Naive B cell (primary cell): ENCODE measurements around the gene ZIC2. TPM values are rescaled to one million over a fixed set of nuclear protein-coding genes. Genes with fewer than 3 reads are reported as not detected.

ENCODE experiments used
- ATAC-seq, 2 donors: fragments of 150-1000 bp; cut with Tn5 transposase; 2 replicates each; pipeline ENCODE4 v1.10.0; 2021; ENCODE audit warnings: low read depth in 2 of 2, mild to moderate bottlenecking in 2 of 2, moderate library complexity in 2 of 2
- DNase-seq: peaks from one replicate; pipeline ENCODE4 v3.0.0; 2022
- H3K27ac Mint-ChIP-seq, 6 donors: one replicate each; pipeline ENCODE4 v1.8.0; 2020 to 2022; ENCODE audit warnings: mild to moderate bottlenecking in 6 of 6, mixed read lengths in 6 of 6, moderate library complexity in 5 of 6, inconsistent platforms in 2 of 6
- H3K27me3 Mint-ChIP-seq, 3 donors: one replicate each; pipeline ENCODE4 v1.8.0; 2021 to 2022; ENCODE audit warnings: mixed read lengths in 3 of 3, mild to moderate bottlenecking in 1 of 3
- H3K36me3 Mint-ChIP-seq, 2 donors: one replicate each; pipeline ENCODE4 v1.8.0; 2020 to 2022; ENCODE audit warnings: mixed read lengths in 2 of 2, inconsistent platforms in 1 of 2, mild to moderate bottlenecking in 1 of 2
- H3K4me1 Mint-ChIP-seq, 3 donors: one replicate each; pipeline ENCODE4 v1.8.0; 2020 to 2022; ENCODE audit warnings: mixed read lengths in 3 of 3, inconsistent platforms in 1 of 3, mild to moderate bottlenecking in 1 of 3, moderate library complexity in 1 of 3
- H3K4me3 Mint-ChIP-seq, 8 donors: one replicate each; pipeline ENCODE4 v1.8.0; 2020 to 2022; ENCODE audit warnings: mild to moderate bottlenecking in 8 of 8, mixed read lengths in 8 of 8, moderate library complexity in 8 of 8, inconsistent platforms in 2 of 8
- H3K9me3 Mint-ChIP-seq, 7 donors: one replicate each; pipeline ENCODE4 v1.8.0; 2020 to 2022; ENCODE audit warnings: mixed read lengths in 7 of 7, mild to moderate bottlenecking in 5 of 7, inconsistent platforms in 2 of 7, moderate library complexity in 1 of 7
- polyA plus RNA-seq, 6 donors: library from polyadenylated mRNA; unstranded; fragments of 300-500 nt; fragmentation: Illumina TruSeq; gene quantifications; one replicate each; pipeline ENCODE4 v1.2.3, GENCODE V29; 2021; ENCODE audit warnings: low read depth in 6 of 6

ZIC2 gene
- polyA plus RNA-seq, 6 donors from 2014 or later, result not detected

DNA sequence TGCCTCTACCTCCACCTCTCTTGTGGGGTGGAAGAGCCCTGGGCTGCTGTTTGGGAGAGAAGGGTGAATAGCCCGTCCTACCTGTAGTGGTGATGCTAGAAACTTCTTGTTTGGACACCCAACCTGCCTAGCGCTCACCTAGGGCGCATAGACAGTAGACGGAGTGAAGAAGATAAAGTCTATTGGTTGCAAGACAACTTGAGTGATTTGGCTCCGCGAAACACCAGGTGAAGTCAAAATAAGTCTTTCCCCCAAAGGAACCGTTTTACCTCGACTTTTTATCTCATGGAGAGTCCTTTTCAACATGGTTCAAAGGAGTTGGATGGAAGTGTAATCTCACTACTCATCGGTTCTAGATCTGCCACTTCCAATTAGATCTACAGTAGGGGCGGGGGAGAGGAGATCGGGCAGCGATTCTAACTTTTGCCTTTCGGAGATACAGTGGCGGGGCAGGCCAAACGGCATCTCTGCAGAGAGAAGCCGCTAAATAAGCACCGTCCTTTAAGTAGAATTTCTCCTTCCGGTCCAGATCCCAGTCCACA lies 9.3 kb upstream of the ZIC2 start:
- DNase-seq (no peak), ATAC-seq (no peak)
- peaks cover 26 to 28% of the 10 kb centered on the region in 2 donors for H3K36me3 Mint-ChIP-seq
- H3K4me3 Mint-ChIP-seq, result peak overlapping the region; percentile 44 to 82 (median 63)
- H3K27me3 Mint-ChIP-seq, result peaks cover 62 to 79% (median 76%) of the 10 kb centered on the region in 3 donors
- peaks cover 18 to 21% (median 19%) of the 10 kb centered on the region in 3 donors for H3K4me1 Mint-ChIP-seq
- peak overlapping the region in 5 of 6 donors; percentile 65 to 95 (median 91) for H3K27ac Mint-ChIP-seq
- peaks cover 9 to 57% (median 46%) of the 10 kb centered on the region in 7 donors for H3K9me3 Mint-ChIP-seq

GRCh38 chr13:99973163-99973807 lies 8.3 kb upstream of the ZIC2 start:
- ATAC-seq (no peak), DNase-seq (no peak)
- peaks cover 64 to 81% (median 78%) of the 10 kb centered on the region in 3 donors for H3K27me3 Mint-ChIP-seq
- H3K27ac Mint-ChIP-seq, result peak overlapping the region in 5 of 6 donors; percentile 11 to 94 (median 87)
- H3K9me3 Mint-ChIP-seq, result peaks cover 4 to 59% (median 46%) of the 10 kb centered on the region in 7 donors
- peaks cover 20 to 21% of the 10 kb centered on the region in 2 donors for H3K36me3 Mint-ChIP-seq
- H3K4me1 Mint-ChIP-seq, result peaks cover 12 to 19% (median 14%) of the 10 kb centered on the region in 3 donors
- H3K4me3 Mint-ChIP-seq, result peak overlapping the region in 2 of 8 donors; percentile 22 to 82

- Mint-ChIP-seq H3K9me3 (peaks cover 4 to 62% (median 46%) of the 10 kb centered on the region in 7 donors), H3K27me3 (peaks cover 69 to 86% (median 81%) of the 10 kb centered on the region in 3 donors), H3K27ac (peak overlapping the region in 4 of 6 donors; percentile 11 to 94 (median 31)), H3K36me3 (peaks cover 20 to 21% of the 10 kb centered on the region in 2 donors), H3K4me1 (peaks cover 14 to 22% (median 17%) of the 10 kb centered on the region in 3 donors), H3K4me3 (peak overlapping the region in 2 of 8 donors; percentile 12 to 82)
- ATAC-seq (no peak), DNase-seq (no peak)
Observed at GRCh38 chr13:99973808-99974185, 7.8 kb upstream of the ZIC2 start.

DNA sequence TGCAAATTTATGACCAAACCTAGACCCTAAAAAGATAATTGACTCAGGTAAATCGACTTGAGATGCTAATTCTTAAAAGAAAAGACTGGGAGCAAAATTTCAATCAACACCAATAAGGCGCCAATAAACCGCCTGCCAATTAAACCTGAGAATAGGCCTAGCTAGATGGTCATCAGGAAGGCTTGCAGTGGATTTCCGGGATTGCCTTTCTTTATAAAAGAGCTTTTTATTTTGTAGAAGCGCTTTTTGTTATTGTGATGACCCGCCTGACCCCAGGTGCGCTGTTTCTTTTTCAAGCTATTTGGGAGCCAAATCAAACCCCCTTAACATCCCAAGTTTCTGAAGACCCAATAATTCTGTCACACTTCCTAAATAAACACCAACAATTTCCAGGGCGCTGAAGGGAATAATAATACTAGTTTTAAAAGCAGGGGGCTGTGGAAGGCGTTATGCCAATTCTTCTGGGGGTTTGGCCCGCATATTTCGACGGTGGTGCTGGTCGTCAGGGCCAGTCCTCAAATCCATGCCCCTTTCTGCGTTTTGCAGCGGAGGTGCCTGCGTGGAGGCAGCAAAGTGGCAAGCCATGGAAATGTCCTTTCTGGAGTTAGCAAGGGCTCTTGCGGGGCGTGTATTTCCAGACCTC lies 7.2 kb upstream of the ZIC2 start:
- H3K4me3 Mint-ChIP-seq, result peak overlapping the region in 5 of 8 donors; percentile 24 to 82 (median 37)
- H3K9me3 Mint-ChIP-seq, result peaks cover 0 to 61% (median 41%) of the 10 kb centered on the region in 7 donors
- H3K4me1 Mint-ChIP-seq, result peaks cover 9 to 18% (median 16%) of the 10 kb centered on the region in 3 donors

DNA sequence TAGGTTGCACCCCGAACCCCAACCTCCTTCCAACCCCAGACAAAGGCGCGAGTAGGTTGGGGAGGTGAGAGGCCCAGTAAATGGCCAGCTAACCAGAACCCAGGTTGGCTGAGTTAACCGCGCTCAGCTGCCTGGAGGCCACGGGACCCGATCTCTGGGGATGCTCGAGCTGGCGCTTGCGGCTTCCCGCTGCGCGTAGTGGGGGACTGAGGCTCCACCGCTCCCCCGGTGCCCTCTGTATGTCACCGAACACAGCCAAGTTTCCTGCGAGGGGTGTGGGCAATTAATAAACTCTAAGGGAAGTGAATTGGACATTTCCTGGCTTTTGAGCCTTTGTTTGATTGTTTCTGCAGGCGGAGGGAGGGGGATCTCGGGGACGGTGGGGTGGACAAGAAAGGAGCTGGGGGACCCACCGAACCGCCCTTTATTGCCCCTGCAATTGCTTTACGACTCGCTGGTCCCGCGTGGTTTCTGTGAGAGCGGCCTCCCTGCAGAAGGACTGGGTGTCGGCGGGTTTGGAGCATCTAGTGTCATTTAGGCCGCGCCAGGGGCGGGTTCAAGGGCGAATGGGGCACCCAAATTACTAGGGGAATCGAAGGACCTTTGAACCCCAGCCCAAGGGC lies 6.5 kb upstream of the ZIC2 start:
- peaks cover 61 to 78% (median 71%) of the 10 kb centered on the region in 3 donors for H3K27me3 Mint-ChIP-seq
- no peak for ATAC-seq
- H3K4me1 Mint-ChIP-seq, result peaks cover 5 to 13% (median 12%) of the 10 kb centered on the region in 3 donors
- H3K4me3 Mint-ChIP-seq, result peak overlapping the region in 2 of 8 donors; percentile 29 to 37
- peaks cover 0 to 61% (median 39%) of the 10 kb centered on the region in 7 donors for H3K9me3 Mint-ChIP-seq
- no peak for DNase-seq
- H3K27ac Mint-ChIP-seq, result peak overlapping the region in 4 of 6 donors; percentile 58 to 94 (median 78)
- peaks cover 8 to 20% of the 10 kb centered on the region in 2 donors for H3K36me3 Mint-ChIP-seq

More for the DNA sequence above, 7.2 kb upstream of the ZIC2 start:
- DNase-seq (no peak), ATAC-seq (no peak)
- H3K27me3 Mint-ChIP-seq, result peaks cover 65 to 83% (median 78%) of the 10 kb centered on the region in 3 donors
- peaks cover 15 to 20% of the 10 kb centered on the region in 2 donors for H3K36me3 Mint-ChIP-seq
- peak overlapping the region in 3 of 6 donors; percentile 69 to 94 (median 86) for H3K27ac Mint-ChIP-seq

DNA sequence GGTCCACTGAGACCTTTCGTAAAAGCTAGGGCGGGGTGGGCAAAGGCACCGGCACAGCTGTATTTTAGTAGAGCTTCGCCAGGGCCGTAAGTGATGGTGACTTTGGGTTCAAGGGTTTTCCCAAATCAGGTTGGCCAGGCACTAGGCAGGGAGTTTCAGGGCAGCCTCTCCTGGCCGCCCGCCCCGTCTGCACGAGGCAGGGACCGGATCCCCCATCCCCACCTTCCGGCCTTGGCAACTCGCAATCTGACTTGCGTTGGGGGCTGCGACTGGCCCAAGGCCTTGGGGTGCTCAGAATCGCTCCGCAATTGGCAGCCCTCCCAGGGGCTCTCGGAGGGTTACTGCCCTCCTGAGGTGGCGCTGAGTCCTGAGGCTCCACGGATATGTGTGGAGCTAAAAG lies 6.0 kb upstream of the ZIC2 start:
- Mint-ChIP-seq H3K4me3 (peak overlapping the region in 2 of 8 donors; percentile 19 to 73), H3K36me3 (peaks cover 7 to 20% of the 10 kb centered on the region in 2 donors), H3K4me1 (peaks cover 4 to 11% (median 10%) of the 10 kb centered on the region in 3 donors), H3K27ac (peak overlapping the region in 2 of 6 donors; percentile 29 to 78), H3K9me3 (peaks cover 0 to 61% (median 38%) of the 10 kb centered on the region in 7 donors), H3K27me3 (peaks cover 59 to 75% (median 69%) of the 10 kb centered on the region in 3 donors)
- ATAC-seq (no peak), DNase-seq (no peak)

DNA sequence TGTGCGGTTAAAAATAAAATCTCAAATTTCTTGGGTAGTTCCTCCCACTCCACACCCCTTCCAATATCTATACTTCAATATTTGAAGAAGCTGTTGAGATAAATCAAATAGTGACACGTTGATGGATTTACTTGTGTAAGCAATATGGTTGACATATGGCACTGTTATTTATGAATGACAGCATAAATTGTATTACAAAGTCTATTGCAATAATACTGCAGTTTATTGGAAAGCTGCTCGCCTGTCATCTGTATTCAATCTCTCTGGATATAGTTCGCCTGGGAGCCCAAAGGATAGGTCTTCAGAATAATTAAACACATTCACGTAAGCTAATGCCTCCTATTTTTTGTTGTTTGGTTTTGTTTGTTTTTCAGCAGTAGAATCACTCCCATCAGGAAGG lies 5.0 kb upstream of the ZIC2 start:
- H3K9me3 Mint-ChIP-seq, result peaks cover 0 to 61% (median 38%) of the 10 kb centered on the region in 7 donors
- ATAC-seq (no peak), DNase-seq (no peak)
- peak overlapping the region in 2 of 6 donors; percentile 13 to 65 for H3K27ac Mint-ChIP-seq
- H3K36me3 Mint-ChIP-seq, result peaks cover 7 to 20% of the 10 kb centered on the region in 2 donors
- peak overlapping the region in 1 of 8 donors; percentile 73 for H3K4me3 Mint-ChIP-seq
- H3K4me1 Mint-ChIP-seq, result peaks cover 4 to 11% (median 10%) of the 10 kb centered on the region in 3 donors
- H3K27me3 Mint-ChIP-seq, result peaks cover 59 to 75% (median 69%) of the 10 kb centered on the region in 3 donors

GRCh38 chr13:99977334-99977911 lies 4.2 kb upstream of the ZIC2 start:
- peaks cover 0 to 57% (median 34%) of the 10 kb centered on the region in 7 donors for H3K9me3 Mint-ChIP-seq
- peaks cover 54 to 68% (median 63%) of the 10 kb centered on the region in 3 donors for H3K27me3 Mint-ChIP-seq
- peaks cover 4 to 9% (median 6%) of the 10 kb centered on the region in 3 donors for H3K4me1 Mint-ChIP-seq
- H3K36me3 Mint-ChIP-seq, result peaks cover under 1 to 20% of the 10 kb centered on the region in 2 donors
- no peak for DNase-seq
- H3K4me3 Mint-ChIP-seq, result peak overlapping the region in 1 of 8 donors; percentile 73
- no peak for ATAC-seq
- peak overlapping the region in 3 of 6 donors; percentile 24 to 73 (median 33) for H3K27ac Mint-ChIP-seq

DNA sequence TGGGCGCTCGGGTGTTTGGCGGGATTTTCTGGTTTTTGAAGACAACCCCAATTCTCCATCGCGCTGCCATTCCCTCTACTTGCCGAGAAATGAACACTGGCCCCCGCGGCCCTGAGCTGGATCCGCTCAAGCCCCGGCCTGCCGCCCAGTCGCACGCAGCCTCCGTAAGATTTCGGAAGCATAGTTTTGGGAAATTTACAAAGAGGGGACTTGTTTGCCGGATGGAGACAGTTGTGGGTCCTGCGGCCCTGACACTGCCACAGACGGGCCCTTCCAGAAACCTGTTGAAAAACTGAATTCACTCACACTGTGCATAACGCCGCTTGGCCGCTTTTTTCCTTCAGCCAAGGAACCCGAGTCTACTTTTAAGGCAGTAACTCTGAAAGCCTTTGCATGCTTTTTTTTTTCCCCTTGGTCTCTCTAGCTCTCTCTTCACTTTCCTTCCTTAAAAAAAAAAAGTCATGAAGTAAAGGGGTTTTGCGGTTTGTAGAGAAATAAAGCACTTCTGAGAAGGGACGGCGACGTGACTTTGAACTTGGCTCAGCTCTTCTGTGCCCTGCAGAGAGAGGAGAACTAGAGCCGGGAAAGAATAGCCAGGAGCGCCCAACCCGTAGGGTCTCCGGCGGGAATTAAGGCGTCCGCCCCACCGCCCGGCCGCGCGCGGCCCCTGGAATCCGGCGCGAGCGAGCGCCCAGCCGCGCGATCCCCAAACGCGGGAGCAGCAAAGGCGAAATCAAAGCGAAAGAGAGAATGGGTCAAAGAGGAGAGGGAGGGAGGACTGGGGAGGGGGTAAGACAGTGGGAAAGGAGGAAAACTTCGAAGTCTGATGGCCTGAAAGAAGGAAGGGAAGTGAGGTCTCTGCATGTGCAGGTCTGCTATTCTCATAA lies 3.4 kb upstream of the ZIC2 start:
- Mint-ChIP-seq H3K9me3 (peaks cover 0 to 53% (median 32%) of the 10 kb centered on the region in 7 donors), H3K27me3 (peaks cover 52 to 60% (median 55%) of the 10 kb centered on the region in 3 donors), H3K4me3 (peak overlapping the region in 6 of 8 donors; percentile 9 to 76 (median 50)), H3K4me1 (peaks cover 4 to 9% (median 6%) of the 10 kb centered on the region in 3 donors), H3K27ac (peak overlapping the region in 4 of 6 donors; percentile 24 to 93 (median 69)), H3K36me3 (peaks cover 0 to 20% of the 10 kb centered on the region in 2 donors)
- DNase-seq (no peak), ATAC-seq (no peak)

- peaks cover 46 to 60% (median 48%) of the 10 kb centered on the region in 3 donors for H3K27me3 Mint-ChIP-seq
- H3K4me1 Mint-ChIP-seq, result peaks cover 4 to 15% (median 6%) of the 10 kb centered on the region in 3 donors
- no peak for ATAC-seq
- peak overlapping the region in 4 of 6 donors; percentile 66 to 93 (median 80) for H3K27ac Mint-ChIP-seq
- H3K9me3 Mint-ChIP-seq, result peaks cover 0 to 52% (median 32%) of the 10 kb centered on the region in 7 donors
- no peak for DNase-seq
- peaks cover 0 to 21% of the 10 kb centered on the region in 2 donors for H3K36me3 Mint-ChIP-seq
- H3K4me3 Mint-ChIP-seq, result peak overlapping the region in 6 of 8 donors; percentile 30 to 76 (median 65)
Observed at GRCh38 chr13:99978799-99979452, 2.7 kb upstream of the ZIC2 start.
